Germinal center (tissue), 1 donor: ENCODE results near the gene TMEM219.

Experiments
- DNase-seq: peaks from one replicate; pipeline ENCODE4 v3.0.0; 2012; ENCODE audit warnings: mixed read lengths, low spot score

Gene TMEM219

DNA sequence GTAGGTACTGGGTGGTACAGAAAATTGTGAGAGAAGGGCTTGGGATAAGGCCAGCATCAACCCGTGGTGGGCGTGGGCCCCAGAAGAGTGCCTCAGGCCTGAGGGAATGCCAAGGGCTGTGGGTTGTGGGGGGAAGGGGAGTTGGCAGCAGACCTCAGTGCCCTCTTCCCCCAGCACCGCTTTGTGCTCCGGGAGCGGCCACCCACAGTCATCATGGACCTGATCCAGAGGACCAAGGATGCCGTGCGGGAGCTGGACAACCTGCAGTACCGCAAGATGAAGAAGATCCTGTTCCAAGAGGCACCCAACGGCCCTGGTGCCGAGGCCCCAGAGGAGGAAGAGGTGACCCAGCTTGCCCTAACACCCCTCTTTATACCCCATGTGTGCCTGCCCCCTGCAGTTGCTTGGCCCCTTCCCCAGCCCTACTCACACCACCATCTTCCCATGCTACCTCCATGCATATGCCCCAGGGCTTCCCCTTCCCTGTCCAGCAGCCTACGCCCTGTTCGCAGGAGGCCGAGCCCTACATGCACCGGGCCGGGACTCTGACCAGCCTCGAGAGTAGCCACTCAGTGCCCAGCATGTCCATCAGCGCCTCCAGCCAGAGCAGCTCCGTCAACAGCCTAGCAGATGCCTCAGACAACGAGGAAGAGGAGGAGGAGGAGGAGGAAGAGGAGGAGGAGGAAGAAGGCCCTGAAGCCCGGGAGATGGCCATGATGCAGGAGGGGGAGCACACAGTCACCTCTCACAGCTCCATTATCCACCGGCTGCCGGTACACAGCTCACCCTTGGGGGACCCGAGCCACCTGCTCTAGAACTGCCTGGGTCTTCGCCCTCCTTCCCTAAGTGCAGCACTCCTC, 20.9 kb downstream of the TMEM219 start:
- DNase-seq: no peak

DNA sequence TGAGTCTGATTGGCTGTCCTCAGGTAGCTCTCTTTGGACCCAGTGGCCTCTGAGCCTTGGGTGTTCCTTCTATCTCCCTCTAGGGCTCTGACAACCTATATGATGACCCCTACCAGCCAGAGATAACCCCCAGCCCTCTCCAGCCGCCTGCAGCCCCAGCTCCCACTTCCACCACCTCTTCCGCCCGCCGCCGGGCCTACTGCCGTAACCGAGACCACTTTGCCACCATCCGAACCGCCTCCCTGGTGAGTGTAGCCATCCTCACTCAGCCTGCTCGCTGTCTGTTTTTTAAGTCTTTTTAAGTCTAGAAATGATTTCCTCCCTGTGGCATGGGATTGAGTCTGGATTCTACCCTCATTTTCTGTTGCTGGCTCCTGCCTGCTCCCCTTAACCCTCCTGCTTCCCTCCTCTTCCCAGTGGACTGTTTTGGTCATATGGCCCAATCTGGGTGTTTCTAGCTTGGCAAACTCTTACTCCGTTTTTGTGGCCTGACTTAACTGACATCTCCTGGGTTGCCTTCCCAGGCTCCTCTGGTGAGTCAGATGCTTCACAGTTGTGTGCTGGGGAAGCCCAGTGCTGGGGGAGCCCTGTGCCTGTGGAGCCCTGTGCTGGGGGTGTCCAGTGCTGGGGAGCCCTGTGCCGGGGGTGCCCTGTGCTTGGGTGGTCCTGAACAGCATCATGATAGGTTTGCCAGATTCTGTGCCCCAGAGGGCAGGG, 21.7 kb downstream of the TMEM219 start:
- DNase-seq: no peak

- no peak for DNase-seq
These were observed 22.4 kb downstream of the TMEM219 start for GRCh38 chr16:29984137-29984763.

GRCh38 chr16:29984764-29985147, 22.9 kb downstream of the TMEM219 start:
- DNase-seq: no peak

DNA sequence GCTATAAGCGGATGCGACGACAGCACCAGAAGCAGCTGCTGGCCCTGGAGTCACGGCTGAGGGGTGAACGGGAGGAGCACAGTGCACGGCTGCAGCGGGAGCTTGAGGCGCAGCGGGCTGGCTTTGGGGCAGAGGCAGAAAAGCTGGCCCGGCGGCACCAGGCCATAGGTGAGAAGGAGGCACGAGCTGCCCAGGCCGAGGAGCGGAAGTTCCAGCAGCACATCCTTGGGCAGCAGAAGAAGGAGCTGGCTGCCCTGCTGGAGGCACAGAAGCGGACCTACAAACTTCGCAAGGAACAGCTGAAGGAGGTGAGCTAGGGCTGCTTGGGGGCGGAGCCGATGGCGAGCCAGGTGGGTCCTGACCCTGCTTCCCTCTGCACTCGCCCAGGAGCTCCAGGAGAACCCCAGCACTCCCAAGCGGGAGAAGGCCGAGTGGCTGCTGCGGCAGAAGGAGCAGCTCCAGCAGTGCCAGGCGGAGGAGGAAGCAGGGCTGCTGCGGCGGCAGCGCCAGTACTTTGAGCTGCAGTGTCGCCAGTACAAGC, 23.5 kb downstream of the TMEM219 start:
- DNase-seq: no peak

DNA sequence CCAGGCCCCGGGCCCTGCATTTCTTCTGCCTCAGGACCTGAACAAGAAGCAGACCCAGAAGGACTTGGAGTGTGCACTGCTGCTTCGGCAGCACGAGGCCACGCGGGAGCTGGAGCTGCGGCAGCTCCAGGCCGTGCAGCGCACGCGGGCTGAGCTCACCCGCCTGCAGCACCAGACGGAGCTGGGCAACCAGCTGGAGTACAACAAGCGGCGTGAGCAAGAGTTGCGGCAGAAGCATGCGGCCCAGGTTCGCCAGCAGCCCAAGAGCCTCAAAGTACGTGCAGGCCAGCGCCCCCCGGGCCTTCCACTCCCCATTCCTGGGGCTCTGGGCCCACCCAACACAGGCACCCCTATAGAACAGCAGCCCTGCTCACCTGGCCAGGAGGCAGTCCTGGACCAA, 24.4 kb downstream of the TMEM219 start:
- DNase-seq: no peak

DNA sequence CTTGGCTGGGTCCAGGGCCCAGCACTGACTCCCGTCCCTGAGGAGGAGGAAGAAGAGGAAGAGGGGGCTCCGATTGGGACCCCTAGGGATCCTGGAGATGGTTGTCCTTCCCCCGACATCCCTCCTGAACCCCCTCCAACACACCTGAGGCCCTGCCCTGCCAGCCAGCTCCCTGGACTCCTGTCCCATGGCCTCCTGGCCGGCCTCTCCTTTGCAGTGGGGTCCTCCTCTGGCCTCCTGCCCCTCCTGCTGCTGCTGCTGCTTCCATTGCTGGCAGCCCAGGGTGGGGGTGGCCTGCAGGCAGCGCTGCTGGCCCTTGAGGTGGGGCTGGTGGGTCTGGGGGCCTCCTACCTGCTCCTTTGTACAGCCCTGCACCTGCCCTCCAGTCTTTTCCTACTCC, 25.1 kb downstream of the TMEM219 start:
- DNase-seq: no peak

DNA sequence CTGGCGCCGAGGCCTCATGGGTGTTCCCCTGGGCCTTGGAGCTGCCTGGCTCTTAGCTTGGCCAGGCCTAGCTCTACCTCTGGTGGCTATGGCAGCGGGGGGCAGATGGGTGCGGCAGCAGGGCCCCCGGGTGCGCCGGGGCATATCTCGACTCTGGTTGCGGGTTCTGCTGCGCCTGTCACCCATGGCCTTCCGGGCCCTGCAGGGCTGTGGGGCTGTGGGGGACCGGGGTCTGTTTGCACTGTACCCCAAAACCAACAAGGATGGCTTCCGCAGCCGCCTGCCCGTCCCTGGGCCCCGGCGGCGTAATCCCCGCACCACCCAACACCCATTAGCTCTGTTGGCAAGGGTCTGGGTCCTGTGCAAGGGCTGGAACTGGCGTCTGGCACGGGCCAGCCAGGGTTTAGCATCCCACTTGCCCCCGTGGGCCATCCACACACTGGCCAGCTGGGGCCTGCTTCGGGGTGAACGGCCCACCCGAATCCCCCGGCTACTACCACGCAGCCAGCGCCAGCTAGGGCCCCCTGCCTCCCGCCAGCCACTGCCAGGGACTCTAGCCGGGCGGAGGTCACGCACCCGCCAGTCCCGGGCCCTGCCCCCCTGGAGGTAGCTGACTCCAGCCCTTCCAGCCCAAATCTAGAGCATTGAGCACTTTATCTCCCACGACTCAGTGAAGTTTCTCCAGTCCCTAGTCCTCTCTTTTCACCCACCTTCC, 25.6 kb downstream of the TMEM219 start:
- DNase-seq: no peak

DNA sequence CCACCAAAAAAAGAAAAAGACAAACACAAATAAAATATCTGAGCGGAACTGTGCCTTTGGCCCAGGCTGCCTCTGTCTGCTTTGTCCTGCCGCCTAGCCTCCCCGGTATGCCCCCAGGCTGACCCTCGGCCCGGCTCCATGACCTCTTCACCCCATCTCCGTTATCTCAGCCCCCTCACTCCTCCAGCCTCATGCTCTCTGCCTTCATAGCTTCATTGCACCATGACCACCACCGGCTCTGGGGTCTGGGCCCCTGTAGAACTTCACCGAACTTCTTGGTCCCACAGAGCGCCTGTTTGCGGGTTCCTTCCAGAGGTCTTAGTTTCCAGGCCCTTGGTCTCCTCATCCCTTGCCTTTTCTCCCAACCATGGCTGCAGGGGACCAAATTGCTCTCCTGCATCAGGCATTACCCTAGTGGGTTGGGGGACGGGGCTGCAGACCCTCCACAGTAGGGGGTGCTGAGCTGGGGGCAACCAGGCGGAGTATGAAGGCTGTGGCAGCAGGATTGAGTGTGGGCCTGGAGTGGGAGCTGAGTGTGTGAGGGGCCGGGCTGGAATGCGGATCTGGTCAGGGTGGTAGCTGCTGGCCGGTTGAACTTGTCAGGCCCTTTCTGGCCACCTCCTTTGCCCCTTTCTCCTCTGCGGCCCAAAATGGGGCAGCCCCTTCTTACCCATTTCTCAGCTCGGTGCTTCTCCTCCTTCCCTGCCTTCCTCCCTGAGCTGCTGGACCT, 26.6 kb downstream of the TMEM219 start:
- DNase-seq: no peak

DNA sequence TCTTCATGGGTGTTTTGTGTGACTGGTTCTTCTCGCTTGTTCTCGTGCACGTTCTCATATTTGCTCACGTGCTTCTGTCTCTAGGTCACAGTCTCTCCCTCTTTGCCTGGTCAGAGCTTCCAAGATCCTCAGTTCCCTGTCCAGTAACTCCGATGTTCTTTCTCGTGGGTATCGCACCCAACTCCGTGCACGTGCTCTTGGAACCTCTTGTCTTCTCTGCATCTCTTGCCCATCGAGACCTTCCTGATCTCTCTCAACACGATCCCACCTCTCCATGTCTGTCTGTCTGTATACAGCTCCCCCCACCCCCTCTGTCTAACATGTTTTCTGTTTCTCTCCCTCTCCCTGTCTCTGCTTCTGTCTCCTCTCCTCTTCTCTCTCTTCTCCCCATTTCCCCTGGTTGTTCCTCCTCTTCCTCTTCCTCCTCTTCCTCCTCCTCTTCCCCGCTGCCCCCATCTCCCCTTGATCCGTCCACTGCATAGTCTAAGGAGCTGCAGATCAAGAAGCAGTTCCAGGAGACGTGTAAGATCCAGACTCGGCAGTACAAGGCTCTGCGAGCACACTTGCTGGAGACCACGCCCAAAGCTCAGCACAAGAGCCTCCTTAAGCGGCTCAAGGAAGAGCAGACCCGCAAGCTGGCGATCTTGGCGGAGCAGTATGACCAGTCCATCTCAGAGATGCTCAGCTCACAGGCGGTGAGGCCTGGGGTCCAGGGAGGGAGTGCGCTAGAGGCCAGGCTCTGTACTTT, 27.4 kb downstream of the TMEM219 start:
- no peak for DNase-seq

DNA sequence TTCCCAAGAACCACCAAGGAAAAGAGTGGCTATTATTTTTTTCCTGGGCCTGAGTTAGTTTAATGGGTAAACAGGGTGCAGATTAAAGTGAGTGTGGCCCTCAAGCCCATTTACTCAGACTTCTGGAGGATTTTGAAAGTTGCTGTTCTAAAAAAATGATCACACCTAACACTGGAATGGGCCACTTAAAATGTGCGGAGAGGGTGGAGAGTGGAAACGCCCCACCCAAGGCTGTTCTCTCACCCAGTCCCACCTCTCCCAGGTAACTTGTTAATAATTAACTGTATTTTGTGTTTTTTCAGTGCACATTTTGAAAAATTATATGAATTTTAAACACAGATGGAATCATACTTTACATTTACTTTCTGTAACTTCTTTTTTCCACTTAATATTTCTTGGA, 28.2 kb downstream of the TMEM219 start:
- DNase-seq: no peak

GRCh38 chr16:29990883-29991570, 29.1 kb downstream of the TMEM219 start:
- no peak for DNase-seq

GRCh38 chr16:29991571-29991904, 29.7 kb downstream of the TMEM219 start:
- DNase-seq: no peak

- no peak for DNase-seq
These were observed 30.6 kb downstream of the TMEM219 start for GRCh38 chr16:29992344-29992967.

DNA sequence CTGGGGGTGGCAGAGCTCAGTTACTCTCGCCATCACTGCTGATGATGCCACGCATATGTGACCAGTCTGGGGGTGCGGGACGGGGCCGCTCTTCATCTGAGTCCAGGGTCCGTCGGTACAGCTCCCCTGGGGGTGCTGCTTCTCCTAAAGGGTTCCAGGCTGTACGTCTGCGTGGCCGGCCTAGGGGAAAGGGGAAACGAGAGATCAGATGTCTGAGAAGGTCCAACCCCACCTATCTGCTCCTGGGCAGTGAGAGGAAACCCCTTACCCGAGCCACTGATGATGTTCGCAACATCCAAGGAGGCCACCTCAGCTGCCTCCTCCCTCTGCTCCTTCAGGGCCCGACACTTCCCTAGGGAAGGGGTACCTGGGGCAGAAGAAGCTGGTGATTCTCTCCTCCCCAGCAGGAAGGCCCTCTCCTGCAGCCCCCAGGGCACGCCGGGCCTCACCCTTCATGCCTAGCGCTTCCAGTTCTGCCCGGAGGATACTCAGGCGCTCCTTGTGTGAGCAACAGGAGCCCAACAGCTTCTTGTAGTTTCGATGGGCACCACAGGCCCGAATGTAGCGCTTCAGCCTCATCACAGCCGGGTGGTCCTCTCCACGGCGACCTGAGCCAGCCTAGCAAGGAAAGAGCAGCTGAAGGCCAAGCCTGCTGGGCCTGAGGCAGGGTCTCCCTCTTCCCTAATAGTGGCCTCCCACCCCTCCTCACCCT, 31.5 kb downstream of the TMEM219 start:
- no peak for DNase-seq

DNA sequence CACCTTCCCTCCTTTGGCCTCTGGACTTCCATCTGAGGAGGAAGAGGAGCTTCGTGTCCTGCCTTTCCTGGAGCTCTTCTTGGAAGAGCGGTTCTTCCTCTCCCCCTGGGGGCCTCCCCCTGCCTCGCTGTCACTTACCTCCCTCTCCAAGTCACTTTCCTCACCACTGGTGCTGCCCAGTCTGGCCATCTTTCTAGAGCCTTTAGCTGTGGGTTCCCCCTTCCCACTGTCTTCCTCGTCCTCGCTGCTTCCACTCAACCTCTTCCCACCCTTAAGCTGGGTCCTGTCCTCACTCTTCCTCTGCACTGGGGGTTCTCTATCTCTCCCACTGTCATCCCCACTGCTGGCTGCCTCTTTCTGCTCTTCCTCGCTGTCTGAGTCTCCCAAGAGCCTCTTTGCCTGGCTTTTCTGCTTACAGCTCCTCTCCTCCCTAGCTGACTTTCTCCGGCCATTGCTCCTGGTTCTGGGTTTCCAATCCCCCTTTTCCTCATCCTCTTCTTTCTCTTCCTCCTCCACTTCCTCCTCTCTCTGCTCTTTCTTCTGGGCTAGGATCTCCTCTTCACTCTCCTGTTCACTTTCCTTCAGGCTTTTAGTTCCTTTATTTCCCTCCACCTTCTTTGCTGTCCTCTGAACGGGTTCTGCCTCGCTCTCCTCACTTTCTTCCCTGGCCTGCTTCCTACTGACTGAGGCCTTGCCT, 32.2 kb downstream of the TMEM219 start:
- no peak for DNase-seq

- peak; percentile 46 for DNase-seq
These were observed 32.9 kb downstream of the TMEM219 start for GRCh38 chr16:29994600-29995323.
